HuH-7.5 (cell line): ENCODE measurements around the gene TINAGL1.

Experiments
- DNase-seq: peaks from one replicate; pipeline ENCODE4 v3.0.0; 2011; ENCODE audit warnings: low spot score

TINAGL1 gene, protein sequence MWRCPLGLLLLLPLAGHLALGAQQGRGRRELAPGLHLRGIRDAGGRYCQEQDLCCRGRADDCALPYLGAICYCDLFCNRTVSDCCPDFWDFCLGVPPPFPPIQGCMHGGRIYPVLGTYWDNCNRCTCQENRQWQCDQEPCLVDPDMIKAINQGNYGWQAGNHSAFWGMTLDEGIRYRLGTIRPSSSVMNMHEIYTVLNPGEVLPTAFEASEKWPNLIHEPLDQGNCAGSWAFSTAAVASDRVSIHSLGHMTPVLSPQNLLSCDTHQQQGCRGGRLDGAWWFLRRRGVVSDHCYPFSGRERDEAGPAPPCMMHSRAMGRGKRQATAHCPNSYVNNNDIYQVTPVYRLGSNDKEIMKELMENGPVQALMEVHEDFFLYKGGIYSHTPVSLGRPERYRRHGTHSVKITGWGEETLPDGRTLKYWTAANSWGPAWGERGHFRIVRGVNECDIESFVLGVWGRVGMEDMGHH

GRCh38 chr1:31576201-31576669 is at the start of gene TINAGL1:
Gene TINAGL1 (plus strand): TSS chr1:31576515. CDS start chr1:31577149, 634 bp downstream.
- peak; percentile 74 for DNase-seq

- DNase-seq = no peak
These were observed 46.2 kb upstream of the TINAGL1 start for GRCh38 chr1:31529999-31530684.

- DNase-seq = no peak
These were observed 44.9 kb upstream of the TINAGL1 start for GRCh38 chr1:31531177-31531999.

DNA sequence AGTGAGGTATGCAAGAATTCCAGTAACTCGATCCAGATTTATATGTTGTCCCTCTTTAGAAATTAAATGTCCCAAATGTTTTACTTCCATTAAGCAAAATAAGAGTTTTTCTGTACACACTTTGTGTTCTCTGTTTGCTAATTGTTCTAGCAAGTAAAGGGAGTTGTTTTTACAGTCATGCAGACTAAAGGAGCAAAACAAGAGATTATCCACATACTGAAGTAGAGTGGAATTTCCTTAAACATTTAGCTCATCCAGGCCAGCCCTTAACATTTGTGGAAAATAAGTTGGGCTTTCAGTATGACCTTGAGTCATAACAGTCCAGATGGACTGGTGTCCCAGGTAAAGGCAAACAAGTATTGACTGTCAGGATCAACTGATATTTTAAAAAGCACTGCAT is 44.1 kb upstream of the TINAGL1 start:
- no peak for DNase-seq

GRCh38 chr1:31535561-31535960 is 40.8 kb upstream of the TINAGL1 start:
- DNase-seq = no peak

GRCh38 chr1:31539329-31539728 is 37.0 kb upstream of the TINAGL1 start:
- no peak for DNase-seq

DNA sequence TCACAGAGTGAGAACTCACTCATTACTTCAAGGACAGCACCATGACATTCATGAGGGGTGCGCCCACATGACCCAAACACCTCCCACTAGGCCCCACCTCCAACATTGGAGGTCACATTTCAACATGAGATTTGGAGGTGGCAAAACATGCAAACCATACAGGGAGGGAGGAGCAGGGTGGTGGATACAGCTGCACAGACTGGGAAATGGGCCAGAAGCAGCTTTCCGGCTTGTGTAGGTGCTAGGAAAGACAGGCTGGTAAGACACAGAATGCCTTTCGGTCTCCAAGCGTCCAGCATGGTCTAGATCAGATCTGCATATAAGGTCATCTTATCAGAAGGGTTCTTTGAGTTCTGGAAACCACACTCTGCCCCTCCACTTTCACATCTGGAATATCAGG is 35.1 kb upstream of the TINAGL1 start:
- no peak for DNase-seq

- no peak for DNase-seq
These were observed 30.3 kb upstream of the TINAGL1 start for GRCh38 chr1:31545927-31546540.

GRCh38 chr1:31548534-31548906 is 27.8 kb upstream of the TINAGL1 start:
- no peak for DNase-seq

DNA sequence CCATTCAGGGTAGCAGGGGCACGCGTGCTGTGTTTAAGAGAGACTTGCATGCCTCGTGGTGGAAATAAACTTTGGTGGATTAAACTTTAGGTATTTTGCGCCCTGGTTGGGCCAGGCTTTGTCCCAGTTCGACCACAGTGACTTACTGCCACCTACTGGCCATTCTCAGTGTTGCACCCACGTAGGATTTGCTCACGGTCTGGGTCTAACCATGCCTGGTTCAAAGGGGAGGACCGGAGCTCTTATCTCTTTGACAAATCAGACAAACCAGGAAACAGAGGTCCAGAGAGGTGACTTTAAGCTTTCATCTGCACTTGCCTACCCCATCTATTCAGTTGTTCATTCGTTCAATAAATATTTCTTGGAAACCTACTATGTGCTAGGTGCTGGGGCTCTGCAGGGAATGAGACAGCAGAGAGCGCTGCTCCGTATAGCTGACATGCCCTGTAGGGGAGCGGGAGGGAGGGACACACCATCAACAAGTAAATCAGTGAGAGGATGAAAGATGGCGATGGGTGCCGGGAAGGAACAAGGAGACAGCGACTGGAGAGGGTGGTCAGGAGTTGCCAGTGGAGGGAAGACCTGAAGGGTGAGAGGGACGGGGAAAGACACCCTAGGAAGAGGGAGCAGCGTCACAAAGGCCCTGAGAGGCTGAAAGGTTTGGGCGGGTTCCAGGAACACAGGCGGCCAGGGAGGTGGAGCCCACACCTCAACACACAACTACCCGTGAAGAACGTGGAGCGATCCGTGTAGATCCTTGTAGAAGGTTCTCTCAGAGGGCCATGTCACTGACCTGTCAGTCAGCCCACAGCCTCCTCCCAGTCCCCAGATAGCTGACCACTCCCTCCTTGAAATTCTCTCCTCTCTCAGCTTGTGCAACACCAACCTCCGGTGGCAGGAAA is 27.2 kb upstream of the TINAGL1 start:
- DNase-seq = peak; percentile 68

GRCh38 chr1:31549809-31550620 is 26.3 kb upstream of the TINAGL1 start:
- no peak for DNase-seq

GRCh38 chr1:31551208-31551607 is 25.1 kb upstream of the TINAGL1 start:
- no peak for DNase-seq

- DNase-seq = no peak
These were observed 23.8 kb upstream of the TINAGL1 start for GRCh38 chr1:31552489-31552888.

GRCh38 chr1:31556481-31557006 is 19.8 kb upstream of the TINAGL1 start:
- DNase-seq = no peak

DNA sequence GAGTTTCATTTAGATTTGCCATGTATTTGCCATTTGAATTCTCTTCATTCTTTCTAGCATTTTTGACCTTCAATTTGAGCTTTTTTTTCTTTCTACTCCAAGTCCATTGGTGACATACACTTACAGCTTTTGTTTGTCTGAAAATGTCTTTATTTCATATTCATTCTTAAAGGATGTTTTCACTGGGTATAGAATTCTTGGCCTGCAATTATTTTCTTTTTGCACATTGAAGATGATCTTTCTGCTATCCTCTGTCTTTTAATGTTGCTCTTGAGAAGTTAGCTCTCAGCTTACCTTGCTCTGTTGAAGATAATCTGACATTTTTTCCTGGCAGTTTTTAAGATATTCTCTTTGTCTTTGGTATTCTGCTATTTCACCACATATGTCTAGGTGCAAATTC is 16.6 kb upstream of the TINAGL1 start:
- DNase-seq = no peak

- DNase-seq = no peak
These were observed 15.9 kb upstream of the TINAGL1 start for GRCh38 chr1:31560394-31560793.

- DNase-seq = no peak
These were observed 13.5 kb upstream of the TINAGL1 start for GRCh38 chr1:31562707-31563360.

DNA sequence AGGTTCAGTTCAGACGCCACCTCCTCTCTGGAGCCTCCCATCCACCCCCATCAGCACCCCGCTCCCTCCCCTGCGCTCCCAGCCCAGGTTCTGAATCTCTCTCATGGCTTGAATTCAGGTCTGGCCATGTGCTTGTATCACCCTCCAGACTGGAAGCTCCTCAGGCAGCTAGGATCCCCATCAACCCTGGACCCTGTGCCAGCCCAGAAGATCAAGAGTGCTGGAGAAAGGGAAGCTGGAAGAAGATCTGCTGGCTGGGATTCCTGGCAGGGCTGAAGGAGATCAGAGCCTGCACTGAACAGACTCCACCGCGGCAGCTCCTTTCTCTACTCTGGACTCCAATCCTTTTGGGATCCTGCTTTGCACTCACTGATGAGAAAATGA is 11.7 kb upstream of the TINAGL1 start:
- no peak for DNase-seq

GRCh38 chr1:31567956-31568570 is 8.3 kb upstream of the TINAGL1 start:
- no peak for DNase-seq
